NCI-H187 treated with DMSO at 0.1 percent for 48 hours (cell line): Measurements from ENCODE around the gene PHC3.
"Not testable (repeated sequence)": the region's sequence is repeated elsewhere in the genome, so short reads cannot be mapped to it uniquely, and the experiment has no call there.

ENCODE experiments used
- DNase-seq: peaks from one replicate; lab custom pipeline; 2025; lab: John Stamatoyannopoulos, UW

PHC3 gene

GRCh38 chr3:170180908-170181885 lies at the start of gene PHC3:
Gene PHC3, minus strand, starts transcription at chr3:170181733. Its CDS starts 18 bp downstream, at chr3:170181715.
- DNase-seq, result peak; percentile 73

DNA sequence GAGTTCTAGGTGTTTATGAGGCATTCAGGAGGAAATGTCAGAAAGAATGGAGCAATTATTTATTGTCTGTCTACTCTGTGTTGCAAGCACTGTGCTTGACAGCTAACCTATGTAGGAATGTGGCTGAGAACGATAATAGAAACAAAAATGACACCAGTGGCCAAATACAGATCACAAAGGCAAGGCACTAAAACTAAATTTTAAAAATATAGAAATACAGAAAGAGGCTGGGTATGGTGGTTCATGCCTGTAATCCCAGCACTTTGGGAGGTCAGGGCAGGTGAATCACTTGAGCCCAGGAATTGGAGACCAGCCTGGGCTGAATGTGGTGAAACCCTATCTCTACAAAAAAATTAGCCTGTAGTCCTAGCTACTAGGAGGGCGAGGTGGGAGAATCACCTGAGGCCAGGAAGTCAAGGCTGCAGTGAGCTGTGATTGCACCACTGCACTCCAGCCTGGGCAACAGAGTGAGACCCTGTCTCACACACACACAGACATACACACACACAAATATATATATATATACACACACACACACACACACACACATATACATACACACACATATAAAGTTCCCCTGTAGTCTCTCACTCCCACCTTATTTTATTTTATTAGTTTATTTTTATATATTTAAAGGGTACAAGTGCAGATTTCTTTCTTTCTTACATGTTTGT lies 46.7 kb upstream of the PHC3 start:
- no peak for DNase-seq

- DNase-seq, result no peak
Observed at GRCh38 chr3:170226426-170226960, 45.0 kb upstream of the PHC3 start.

GRCh38 chr3:170225166-170225565 lies 43.6 kb upstream of the PHC3 start:
- no peak for DNase-seq

DNA sequence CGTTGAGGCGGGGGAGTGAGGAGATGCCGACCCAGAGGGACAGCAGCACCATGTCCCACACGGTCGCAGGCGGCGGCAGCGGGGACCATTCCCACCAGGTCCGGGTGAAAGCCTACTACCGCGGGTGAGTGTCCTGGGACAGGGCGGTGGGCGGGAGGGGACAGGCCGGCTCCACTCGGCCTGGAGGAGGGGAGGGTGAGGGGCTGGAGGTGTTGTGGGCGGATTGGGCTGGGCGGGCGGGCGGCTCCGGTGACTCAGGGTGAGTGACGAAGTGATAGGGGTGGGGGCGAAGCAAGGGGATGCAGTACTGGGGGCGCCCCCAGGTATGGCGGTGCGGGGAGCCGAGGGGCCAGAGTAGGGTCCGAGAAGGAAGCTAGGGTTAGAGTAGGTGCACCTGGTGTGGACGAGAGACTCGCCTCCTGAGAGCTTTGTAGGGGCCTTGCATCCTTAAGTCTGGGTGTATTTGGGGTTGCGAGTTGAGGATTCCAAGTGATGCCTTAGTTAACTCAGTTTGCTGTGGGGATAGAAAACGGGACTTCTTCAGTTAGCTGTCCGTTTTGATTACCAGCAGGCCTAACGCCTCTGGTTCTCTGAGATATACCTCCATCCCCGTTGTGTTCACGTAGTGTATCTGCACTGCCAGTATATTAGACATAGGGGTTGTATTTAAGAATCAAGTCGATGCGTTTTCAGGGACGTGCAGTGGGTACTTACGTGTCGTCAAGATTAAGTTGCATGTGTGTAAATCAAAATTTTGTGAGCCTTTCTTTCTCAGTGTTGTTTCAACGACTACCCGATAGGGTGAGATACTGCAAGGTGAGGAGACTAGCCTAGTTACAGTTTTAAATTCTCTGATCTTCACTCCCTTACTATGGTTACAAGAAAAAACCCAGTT lies 41.4 kb upstream of the PHC3 start:
- DNase-seq, result no peak

DNA sequence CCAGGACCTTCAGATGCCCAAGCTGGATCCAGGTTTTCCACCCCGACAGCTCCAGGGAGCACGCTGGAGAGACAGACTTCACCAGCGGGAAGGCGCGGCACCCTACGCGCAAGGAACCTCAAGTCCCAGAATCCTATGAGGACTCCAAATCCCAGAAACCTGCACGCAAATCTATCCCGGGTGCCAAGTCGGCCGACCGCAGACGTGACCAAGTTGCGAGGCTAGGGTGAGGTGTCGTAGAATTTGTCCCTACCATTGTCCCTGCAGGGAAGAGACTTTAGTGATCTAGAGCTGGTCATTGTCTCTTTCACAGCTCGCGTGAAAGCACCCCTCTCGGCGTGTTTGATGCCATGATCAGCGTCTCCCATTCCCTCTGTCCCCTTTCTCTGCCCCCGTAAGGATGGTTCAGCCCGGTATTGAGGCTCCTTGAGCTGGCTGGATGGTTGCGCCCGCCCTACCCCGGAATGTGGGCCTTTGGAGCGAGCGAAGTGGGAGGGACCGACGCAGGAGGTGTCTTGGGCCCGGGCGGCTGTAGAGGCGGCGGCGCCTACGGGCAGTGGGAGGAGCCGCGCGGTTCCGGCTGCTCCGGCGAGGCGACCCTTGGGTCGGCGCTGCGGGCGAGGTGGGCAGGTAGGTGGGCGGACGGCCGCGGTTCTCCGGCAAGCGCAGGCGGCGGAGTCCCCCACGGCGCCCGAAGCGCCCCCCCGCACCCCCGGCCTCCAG lies 40.6 kb upstream of the PHC3 start, which contains the start of gene PRKCI:
TSS of gene PRKCI (plus strand) at position 501 of the 723 bp plus-strand sequence. CDS start 246 bp downstream, outside the sequence.
- peak; percentile 74 for DNase-seq

DNA sequence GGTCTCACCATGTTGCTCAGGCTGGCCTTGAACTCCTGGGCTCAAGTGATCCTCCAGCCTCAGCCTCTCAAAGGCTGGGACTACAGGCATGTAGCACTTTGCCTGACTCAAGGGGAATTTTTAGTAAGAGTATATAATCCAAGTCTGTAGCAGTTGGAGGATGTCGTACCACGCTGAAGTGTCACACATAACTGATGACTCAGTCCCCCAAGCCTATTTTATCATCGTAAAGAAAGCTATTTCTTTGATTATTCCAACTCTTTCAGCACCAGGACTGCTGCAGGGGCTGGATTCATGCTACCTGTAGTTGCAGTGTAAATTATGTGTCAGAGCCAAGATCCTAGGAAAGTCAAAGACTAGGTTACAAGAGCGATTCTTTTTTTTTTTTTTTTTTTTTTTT lies 39.3 kb upstream of the PHC3 start:
- no peak for DNase-seq

- DNase-seq, result no peak
Observed at GRCh38 chr3:170219850-170220249, 38.3 kb upstream of the PHC3 start.

- DNase-seq, result no peak
Observed at GRCh38 chr3:170211668-170212067, 30.1 kb upstream of the PHC3 start.

- DNase-seq, result no peak
Observed at GRCh38 chr3:170207717-170208116, 26.2 kb upstream of the PHC3 start.

GRCh38 chr3:170206164-170206762 lies 24.7 kb upstream of the PHC3 start:
- not testable (repeated sequence) for DNase-seq

GRCh38 chr3:170205302-170205701 lies 23.8 kb upstream of the PHC3 start:
- DNase-seq, result no peak

GRCh38 chr3:170204509-170204908 lies 23.0 kb upstream of the PHC3 start:
- DNase-seq, result no peak

GRCh38 chr3:170204023-170204472 lies 22.5 kb upstream of the PHC3 start:
- no peak for DNase-seq

DNA sequence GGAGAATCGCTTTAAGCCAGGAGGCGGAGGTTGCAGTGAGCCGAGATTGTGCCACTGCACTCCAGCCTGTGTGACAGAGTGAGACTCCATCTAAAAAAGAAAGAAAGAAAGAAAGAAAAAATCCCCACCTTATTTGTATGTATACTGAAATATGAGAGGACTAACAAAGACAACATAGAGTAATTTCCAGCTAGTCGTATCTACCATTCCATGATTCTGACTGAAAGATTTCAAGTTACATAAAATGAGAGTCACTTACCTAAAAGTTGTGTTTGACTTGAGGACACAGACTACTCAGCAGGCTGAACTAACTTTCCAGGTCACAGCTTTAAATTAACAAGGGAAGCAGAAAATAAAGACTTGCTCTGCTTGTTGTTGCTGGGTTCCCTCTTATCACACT lies 21.9 kb upstream of the PHC3 start:
- DNase-seq, result no peak

- no peak for DNase-seq
Observed at GRCh38 chr3:170201527-170201926, 20.0 kb upstream of the PHC3 start.

GRCh38 chr3:170200987-170201386 lies 19.5 kb upstream of the PHC3 start:
- no peak for DNase-seq

- DNase-seq, result no peak
Observed at GRCh38 chr3:170196833-170197232, 15.3 kb upstream of the PHC3 start.

DNA sequence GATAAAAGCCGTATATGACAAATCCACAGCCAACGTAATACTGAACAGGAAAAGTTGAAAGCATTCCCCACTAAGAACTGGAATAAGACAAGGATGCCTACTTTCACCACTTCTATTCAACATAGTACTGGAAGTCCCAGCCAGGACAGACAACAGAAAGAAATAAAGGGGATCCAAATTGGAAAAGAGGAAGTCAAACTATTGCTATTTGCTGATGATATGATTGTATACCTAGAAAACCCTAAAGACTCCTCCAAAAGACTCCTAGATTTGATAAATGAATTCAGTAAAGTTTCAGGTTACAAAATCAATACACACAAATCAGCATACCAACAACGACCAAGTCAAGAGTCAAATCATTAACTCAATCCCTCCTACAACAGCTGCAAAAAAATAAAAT lies 14.2 kb upstream of the PHC3 start:
- DNase-seq, result not testable (repeated sequence)
